Stomach (tissue), 4 donors: ENCODE measurements around the gene PLSCR2.

Experiments
- EP300 ChIP-seq: sonication (generic); formaldehyde crosslinking; IDR thresholded peaks from one replicate; pipeline ENCODE4 v1.6.1; 2017; ENCODE audit warnings: antibody characterized with exemption
- POLR2A ChIP-seq, 4 donors: fragments of 450-650 bp; IDR thresholded peaks; one replicate each; pipeline ENCODE4 v1.6.1; 2016; ENCODE audit warnings: antibody characterized with exemption in 4 of 4, control low read depth in 2 of 4, mild to moderate bottlenecking in 1 of 4, moderate library complexity in 1 of 4
- POLR2AphosphoS5 ChIP-seq, 3 donors: sonication (generic); formaldehyde crosslinking; IDR thresholded peaks; one replicate each; pipeline ENCODE4 v1.6.1; 2016; ENCODE audit warnings: antibody characterized with exemption in 3 of 3
- TF ChIP-seq, protein P1 (sequence below), 7 experiments: fragments of 450-650 bp in 4 of 7; fragments of 200-600 bp in 3 of 7; sonication (generic) in 3 of 7; IDR thresholded peaks; one replicate each; pipeline ENCODE4 v1.5.1; 2016 to 2019; ENCODE audit warnings: antibody characterized with exemption in 7 of 7, control low read depth in 2 of 7, mild to moderate bottlenecking in 1 of 7

DNA sequence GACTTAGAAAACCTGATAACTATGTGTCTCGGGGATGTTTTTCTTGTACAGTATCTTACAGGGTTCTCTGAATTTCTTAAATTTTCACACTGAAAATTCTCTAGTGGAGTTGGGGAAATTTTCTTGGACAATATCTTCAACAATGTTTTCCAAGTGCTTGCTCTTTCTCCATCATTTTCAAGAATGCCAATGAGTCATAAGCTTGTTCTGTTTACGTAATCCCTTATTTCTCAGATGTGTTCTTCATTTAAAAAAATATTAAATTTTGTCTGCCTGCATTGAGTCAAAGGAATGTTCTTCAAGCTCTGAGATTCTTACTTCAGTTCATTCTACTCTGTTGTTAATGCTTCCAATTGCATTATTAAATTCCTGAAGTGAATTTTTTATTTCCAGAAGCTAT is 21.9 kb upstream of the PLSCR2 start:
- no peak for TF ChIP-seq POLR2A (IDR thresholded peaks at IDR 0.05)
- TF ChIP-seq, protein P1, sequence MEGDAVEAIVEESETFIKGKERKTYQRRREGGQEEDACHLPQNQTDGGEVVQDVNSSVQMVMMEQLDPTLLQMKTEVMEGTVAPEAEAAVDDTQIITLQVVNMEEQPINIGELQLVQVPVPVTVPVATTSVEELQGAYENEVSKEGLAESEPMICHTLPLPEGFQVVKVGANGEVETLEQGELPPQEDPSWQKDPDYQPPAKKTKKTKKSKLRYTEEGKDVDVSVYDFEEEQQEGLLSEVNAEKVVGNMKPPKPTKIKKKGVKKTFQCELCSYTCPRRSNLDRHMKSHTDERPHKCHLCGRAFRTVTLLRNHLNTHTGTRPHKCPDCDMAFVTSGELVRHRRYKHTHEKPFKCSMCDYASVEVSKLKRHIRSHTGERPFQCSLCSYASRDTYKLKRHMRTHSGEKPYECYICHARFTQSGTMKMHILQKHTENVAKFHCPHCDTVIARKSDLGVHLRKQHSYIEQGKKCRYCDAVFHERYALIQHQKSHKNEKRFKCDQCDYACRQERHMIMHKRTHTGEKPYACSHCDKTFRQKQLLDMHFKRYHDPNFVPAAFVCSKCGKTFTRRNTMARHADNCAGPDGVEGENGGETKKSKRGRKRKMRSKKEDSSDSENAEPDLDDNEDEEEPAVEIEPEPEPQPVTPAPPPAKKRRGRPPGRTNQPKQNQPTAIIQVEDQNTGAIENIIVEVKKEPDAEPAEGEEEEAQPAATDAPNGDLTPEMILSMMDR (IDR thresholded peaks at IDR 0.05), result no peak
- TF ChIP-seq EP300, result no peak
- no peak for TF ChIP-seq POLR2AphosphoS5 (IDR thresholded peaks at IDR 0.05)
